ENCODE measurements around the gene KIF6. TPM values are rescaled to one million over a fixed set of nuclear protein-coding genes. Genes with fewer than 3 reads are reported as not detected.
"Not testable (repeated sequence)": the region's sequence is repeated elsewhere in the genome, so short reads cannot be mapped to it uniquely, and the experiment has no call there.

The KIF6 gene
- total RNA-seq, 1 donor from 2014 or later, result 0.13 TPM

GRCh38 chr6:39294899-39295298 is 430.3 kb downstream of the KIF6 start:
- no peak for DNase-seq (ENCODE audit: low read depth in 2 of 2)

- DNase-seq (ENCODE audit: low read depth in 2 of 2), result no peak
These were observed 431.1 kb downstream of the KIF6 start for GRCh38 chr6:39294133-39294532.

GRCh38 chr6:39292637-39293036 is 432.6 kb downstream of the KIF6 start:
- no peak for DNase-seq (ENCODE audit: low read depth in 2 of 2)

- DNase-seq (ENCODE audit: low read depth in 2 of 2), result no peak
These were observed 435.7 kb downstream of the KIF6 start for GRCh38 chr6:39289490-39289889.

- no peak for DNase-seq (ENCODE audit: low read depth in 2 of 2)
These were observed 437.6 kb downstream of the KIF6 start for GRCh38 chr6:39287601-39288000.

- DNase-seq (ENCODE audit: low read depth in 2 of 2), result not testable (repeated sequence)
These were observed 438.6 kb downstream of the KIF6 start for GRCh38 chr6:39286596-39286995.

GRCh38 chr6:39282774-39283173 is 442.4 kb downstream of the KIF6 start:
- DNase-seq (ENCODE audit: low read depth in 2 of 2), result no peak

- no peak for DNase-seq (ENCODE audit: low read depth in 2 of 2)
These were observed 443.8 kb downstream of the KIF6 start for GRCh38 chr6:39281312-39281980.

- DNase-seq (ENCODE audit: low read depth in 2 of 2), result peak in 1 of 2 donors; percentile 5
These were observed 444.9 kb downstream of the KIF6 start for GRCh38 chr6:39280247-39280731.

Other genes starting within 250 kb of the KIF6 start
- 0.13 and 0.25 TPM in 2 replicates for gene DAAM2, start 67.0 kb upstream of the KIF6 start, total RNA-seq
- 8.3 and 10.4 TPM in 2 replicates for gene MOCS1, start 209.1 kb upstream of the KIF6 start, total RNA-seq